ENCODE results near the gene SLCO3A1. TPM values are rescaled to one million over a fixed set of nuclear protein-coding genes. Genes with fewer than 3 reads are reported as not detected.

Gene SLCO3A1
- total RNA-seq, 1 donor: 5.4 TPM

DNA sequence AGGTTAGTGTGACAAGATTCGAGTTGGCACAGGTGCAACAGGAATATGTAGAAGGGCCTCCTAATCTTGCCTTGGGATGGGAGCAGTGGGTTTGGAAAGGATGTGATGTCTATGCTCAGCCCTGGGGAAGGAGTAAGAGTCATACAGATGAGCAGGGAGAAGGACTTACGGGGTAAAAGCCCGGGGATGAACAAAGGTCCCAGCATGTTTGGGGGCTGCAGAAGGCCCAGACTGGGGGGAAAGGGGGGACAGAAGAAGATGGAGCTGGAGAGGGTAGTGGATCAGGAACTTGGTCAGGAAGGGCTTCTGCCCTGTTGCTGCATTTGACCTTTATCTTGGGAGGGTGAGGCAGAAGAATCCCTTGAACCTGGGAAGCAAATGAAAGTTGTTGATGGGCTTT lies 300.1 kb downstream of the SLCO3A1 start:
- no peaks in the 10 kb centered on the region for H3K4me1 ChIP-seq (ENCODE audit: insufficient read depth, low read length)
- no peak overlapping the region for H3K4me2 ChIP-seq (ENCODE audit: insufficient read depth, low read length)
- no peaks in the 10 kb centered on the region for H3K36me3 ChIP-seq (ENCODE audit: insufficient read depth, low read length)
- no peak overlapping the region for H2AFZ ChIP-seq (ENCODE audit: low read length)
- H3K27me3 ChIP-seq (ENCODE audit: insufficient read depth, low read length): no peaks in the 10 kb centered on the region
- no peak overlapping the region for H3K27ac ChIP-seq (ENCODE audit: low read depth, low read length)
- no peaks in the 10 kb centered on the region for H3K79me2 ChIP-seq (ENCODE audit: insufficient read depth, low read length)
- no peaks in the 10 kb centered on the region for H3K9me3 ChIP-seq (ENCODE audit: low read depth, low read length)
- no peak overlapping the region for H3K4me3 ChIP-seq (ENCODE audit: insufficient read depth, low read length)
- DNase-seq (ENCODE audit: insufficient read length, low spot score, missing footprints): peak; percentile 51
- no peak for TF ChIP-seq CTCF (IDR thresholded peaks at IDR 0.05; ENCODE audit: extremely low read depth, low read depth, low read length)
- no peaks in the 10 kb centered on the region for H4K20me1 ChIP-seq (ENCODE audit: insufficient read depth, low read length)

DNA sequence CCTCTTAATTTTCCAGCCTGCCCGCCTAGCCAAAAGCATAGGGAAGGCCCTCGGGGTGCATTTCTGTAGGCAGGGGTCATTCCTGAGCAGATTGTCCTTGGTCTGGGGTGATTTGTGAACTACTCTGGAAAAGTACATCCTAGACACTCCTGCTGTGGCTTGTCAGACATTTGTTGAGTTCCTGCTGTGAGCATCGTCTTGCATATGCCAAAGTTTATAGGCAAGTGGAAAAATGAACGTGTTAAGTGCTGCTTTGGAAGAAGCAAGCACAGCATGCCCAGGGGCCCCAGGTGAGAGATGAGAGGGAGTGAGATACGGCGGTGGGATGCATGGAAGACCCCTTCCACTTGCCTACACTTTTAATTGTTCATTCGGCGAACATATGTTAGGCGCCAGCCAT lies 302.4 kb downstream of the SLCO3A1 start:
- Histone ChIP-seq H4K20me1 (ENCODE audit: insufficient read depth, low read length) (no peaks in the 10 kb centered on the region), H3K79me2 (ENCODE audit: insufficient read depth, low read length) (no peaks in the 10 kb centered on the region), H3K4me1 (ENCODE audit: insufficient read depth, low read length) (no peaks in the 10 kb centered on the region), H3K4me2 (ENCODE audit: insufficient read depth, low read length) (no peak overlapping the region), H3K4me3 (ENCODE audit: insufficient read depth, low read length) (no peak overlapping the region), H3K27me3 (ENCODE audit: insufficient read depth, low read length) (no peaks in the 10 kb centered on the region), H2AFZ (ENCODE audit: low read length) (no peak overlapping the region), H3K36me3 (ENCODE audit: insufficient read depth, low read length) (no peaks in the 10 kb centered on the region), H3K27ac (ENCODE audit: low read depth, low read length) (no peak overlapping the region), H3K9me3 (ENCODE audit: low read depth, low read length) (no peaks in the 10 kb centered on the region)
- no peak for TF ChIP-seq CTCF (IDR thresholded peaks at IDR 0.05; ENCODE audit: extremely low read depth, low read depth, low read length)
- no peak for DNase-seq (ENCODE audit: insufficient read length, low spot score, missing footprints)

DNA sequence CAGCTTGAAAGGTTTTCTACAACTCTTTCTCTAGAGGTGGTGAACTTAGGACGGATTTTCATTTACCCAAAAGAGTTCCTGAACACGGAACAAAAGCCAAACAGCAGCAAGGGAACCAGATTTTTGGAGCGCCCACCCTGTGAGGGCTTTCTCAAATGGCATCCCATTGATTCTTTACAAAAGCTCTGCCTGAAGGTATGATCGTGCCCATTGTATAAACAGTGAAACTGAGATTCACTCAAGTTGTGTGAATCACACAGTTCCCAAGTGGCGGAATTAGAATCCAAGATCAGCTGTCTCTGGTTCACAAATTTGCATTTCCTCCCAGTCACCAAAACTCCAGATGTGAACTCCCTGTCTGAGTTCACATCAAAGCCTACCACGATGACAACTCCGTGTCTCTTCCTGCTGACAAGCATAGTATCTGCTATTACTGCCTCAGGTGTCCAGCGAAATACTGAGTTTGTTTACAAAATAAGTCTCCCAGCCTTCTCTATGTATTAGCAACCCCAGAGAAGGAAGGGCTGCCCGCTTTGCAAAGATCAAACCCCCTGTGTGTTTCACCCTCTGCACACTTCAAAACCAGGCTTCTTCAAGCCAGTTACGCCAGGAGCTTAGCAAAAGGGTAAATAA lies 304.3 kb downstream of the SLCO3A1 start:
- TF ChIP-seq CTCF (IDR thresholded peaks at IDR 0.05; ENCODE audit: extremely low read depth, low read depth, low read length): no peak
- H3K4me3 ChIP-seq (ENCODE audit: insufficient read depth, low read length): no peak overlapping the region
- no peaks in the 10 kb centered on the region for H3K4me1 ChIP-seq (ENCODE audit: insufficient read depth, low read length)
- no peaks in the 10 kb centered on the region for H3K79me2 ChIP-seq (ENCODE audit: insufficient read depth, low read length)
- H3K36me3 ChIP-seq (ENCODE audit: insufficient read depth, low read length): no peaks in the 10 kb centered on the region
- no peak overlapping the region for H3K27ac ChIP-seq (ENCODE audit: low read depth, low read length)
- H3K27me3 ChIP-seq (ENCODE audit: insufficient read depth, low read length): no peaks in the 10 kb centered on the region
- H4K20me1 ChIP-seq (ENCODE audit: insufficient read depth, low read length): no peaks in the 10 kb centered on the region
- DNase-seq (ENCODE audit: insufficient read length, low spot score, missing footprints): no peak
- H2AFZ ChIP-seq (ENCODE audit: low read length): no peak overlapping the region
- H3K4me2 ChIP-seq (ENCODE audit: insufficient read depth, low read length): no peak overlapping the region
- H3K9me3 ChIP-seq (ENCODE audit: low read depth, low read length): no peaks in the 10 kb centered on the region

DNA sequence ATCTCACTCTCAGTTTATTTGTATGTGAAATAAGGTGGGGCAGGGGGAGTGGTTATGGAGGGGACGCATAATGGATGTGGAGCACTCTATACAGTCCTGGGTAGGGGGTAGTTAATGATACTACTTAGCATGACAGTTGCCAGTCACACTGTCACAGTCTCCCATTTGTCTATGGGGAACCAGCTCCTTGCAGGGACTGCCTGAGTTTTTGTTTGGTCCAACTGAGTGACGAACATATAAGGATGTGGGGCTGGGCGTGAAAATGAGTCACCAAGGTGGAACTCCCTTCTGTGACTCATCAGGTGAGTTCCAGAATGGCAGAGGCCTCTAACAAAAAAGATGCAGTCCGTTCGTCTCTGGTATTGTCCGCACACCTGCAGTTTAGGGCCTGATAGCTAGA lies 304.9 kb downstream of the SLCO3A1 start:
- Histone ChIP-seq H3K4me2 (ENCODE audit: insufficient read depth, low read length) (no peak overlapping the region), H3K36me3 (ENCODE audit: insufficient read depth, low read length) (no peaks in the 10 kb centered on the region), H2AFZ (ENCODE audit: low read length) (no peak overlapping the region), H3K4me3 (ENCODE audit: insufficient read depth, low read length) (no peak overlapping the region), H3K79me2 (ENCODE audit: insufficient read depth, low read length) (no peaks in the 10 kb centered on the region), H3K4me1 (ENCODE audit: insufficient read depth, low read length) (no peaks in the 10 kb centered on the region), H4K20me1 (ENCODE audit: insufficient read depth, low read length) (no peaks in the 10 kb centered on the region), H3K9me3 (ENCODE audit: low read depth, low read length) (no peaks in the 10 kb centered on the region), H3K27me3 (ENCODE audit: insufficient read depth, low read length) (no peaks in the 10 kb centered on the region), H3K27ac (ENCODE audit: low read depth, low read length) (no peak overlapping the region)
- no peak for DNase-seq (ENCODE audit: insufficient read length, low spot score, missing footprints)
- TF ChIP-seq CTCF (IDR thresholded peaks at IDR 0.05; ENCODE audit: extremely low read depth, low read depth, low read length): no peak
